B cell (primary cell): ENCODE data around the gene ZBTB43.

Experiments
- CTCF ChIP-seq: fragments of 200-600 bp; IDR thresholded peaks from one replicate; pipeline ENCODE4 v1.8.0; 2022; ENCODE audit warnings: antibody characterized with exemption, mild to moderate bottlenecking
- EZH2 ChIP-seq: IDR thresholded peaks from 2 replicates; pipeline ENCODE4 v1.6.1; 2012; ENCODE audit warnings: borderline replicate concordance, low read depth, mild to moderate bottlenecking, moderate library complexity, low read length; ENCODE audit not compliant: insufficient read depth, poor library complexity, severe bottlenecking

- TF ChIP-seq CTCF (no peak), EZH2 (no peak)
These were observed 26.0 kb downstream of the ZBTB43 start for GRCh38 chr9:126830827-126831226.
